GM21423 (cell line): ENCODE data around the gene FBXO10.

Experiments
- ATAC-seq: cut with Tn5 transposase; IDR thresholded peaks from one replicate; pipeline ENCODE4 v1.9.1; 2021; ENCODE audit warnings: mild to moderate bottlenecking, moderate library complexity; ENCODE audit not compliant: unreplicated experiment

FBXO10 gene

DNA sequence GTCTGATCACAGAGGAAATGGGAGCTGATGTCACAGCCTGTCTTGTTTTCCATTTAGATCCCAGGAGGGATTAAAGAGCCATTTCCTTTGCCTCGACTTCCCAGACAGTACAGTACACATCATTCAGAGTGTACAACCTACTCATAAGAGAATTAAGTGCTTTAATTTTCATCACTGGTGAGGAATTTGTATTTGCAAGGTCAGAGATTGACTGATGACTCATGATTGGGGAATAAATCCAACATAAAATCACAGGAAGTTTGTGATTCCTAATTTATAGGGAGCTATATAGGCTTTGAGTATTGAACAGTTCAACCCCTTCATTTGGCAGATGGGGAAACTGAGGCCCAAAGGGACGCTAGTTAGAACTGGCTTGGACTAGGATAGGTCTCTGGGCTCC is 20.3 kb upstream of the FBXO10 start:
- no peak for ATAC-seq

DNA sequence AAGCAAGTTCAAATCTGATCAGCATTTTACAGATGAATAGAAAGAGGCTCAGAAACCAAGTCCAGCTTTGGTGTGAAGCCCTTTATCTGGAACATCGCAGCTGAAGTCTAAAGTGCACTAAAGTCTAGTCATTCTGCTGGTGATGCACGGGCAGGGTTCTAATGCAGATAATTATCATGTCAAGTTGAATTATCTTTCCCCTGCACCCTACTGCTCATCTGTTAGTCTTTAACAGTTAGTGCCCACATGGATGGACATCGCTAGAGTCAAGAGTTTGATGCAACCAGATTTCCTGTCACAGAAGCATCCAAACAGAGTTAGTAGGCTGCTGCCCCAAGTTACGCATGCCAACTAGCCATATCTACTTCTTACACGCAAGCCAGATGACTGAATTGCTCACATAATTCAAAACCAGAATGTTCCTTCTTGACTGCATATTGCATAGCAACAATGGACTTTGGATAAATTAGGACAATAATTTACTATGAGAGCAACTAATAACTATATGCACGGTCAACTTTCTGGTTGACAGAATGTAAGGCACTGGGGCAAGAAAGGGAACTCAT is 17.8 kb upstream of the FBXO10 start:
- no peak for ATAC-seq

DNA sequence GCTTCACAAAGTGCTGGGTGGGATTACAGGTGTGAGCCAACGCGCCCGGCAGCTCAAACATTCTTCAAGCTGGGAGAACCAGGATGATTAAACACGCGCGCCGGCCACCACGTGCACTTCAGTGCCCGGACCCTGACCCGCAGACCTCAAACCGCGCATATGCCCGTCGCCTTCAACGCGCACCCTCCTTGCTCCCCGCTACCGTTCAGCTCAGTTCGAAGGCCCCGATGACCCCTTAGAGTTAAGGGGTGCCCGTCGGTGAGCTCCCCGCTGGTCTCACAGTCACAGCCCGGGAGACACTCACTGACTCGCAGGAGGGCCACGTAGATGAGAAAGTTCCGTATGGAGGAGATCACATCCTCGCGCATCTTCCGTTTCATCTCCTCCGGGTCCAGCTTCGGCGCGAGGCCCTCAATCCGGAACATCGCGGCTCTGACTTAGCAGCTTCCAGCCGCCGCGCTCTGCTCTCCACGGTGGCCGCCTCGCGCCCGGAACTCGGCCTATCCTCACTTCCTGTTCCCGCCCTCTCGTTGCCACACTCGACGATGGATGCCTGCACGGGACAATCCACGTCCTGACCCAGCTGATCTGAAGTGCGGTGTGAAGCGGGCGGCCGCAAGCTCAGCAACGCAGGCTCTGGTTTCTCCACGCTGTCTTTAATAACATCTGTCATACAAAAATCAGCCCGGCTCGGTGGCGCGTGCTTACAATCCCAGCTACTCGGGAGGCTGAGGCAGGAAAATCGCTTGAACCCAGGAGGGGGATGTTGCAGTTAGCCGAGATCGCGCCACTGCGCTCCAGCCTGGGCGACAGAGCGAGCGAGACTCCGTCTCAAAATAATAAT is 16.1 kb upstream of the FBXO10 start, which contains the start of gene TOMM5:
Gene TOMM5, minus strand, starts transcription at position 490 of the 844 bp plus-strand sequence. Its CDS starts 65 bp downstream, at position 425.
- ATAC-seq: peak; percentile 91

DNA sequence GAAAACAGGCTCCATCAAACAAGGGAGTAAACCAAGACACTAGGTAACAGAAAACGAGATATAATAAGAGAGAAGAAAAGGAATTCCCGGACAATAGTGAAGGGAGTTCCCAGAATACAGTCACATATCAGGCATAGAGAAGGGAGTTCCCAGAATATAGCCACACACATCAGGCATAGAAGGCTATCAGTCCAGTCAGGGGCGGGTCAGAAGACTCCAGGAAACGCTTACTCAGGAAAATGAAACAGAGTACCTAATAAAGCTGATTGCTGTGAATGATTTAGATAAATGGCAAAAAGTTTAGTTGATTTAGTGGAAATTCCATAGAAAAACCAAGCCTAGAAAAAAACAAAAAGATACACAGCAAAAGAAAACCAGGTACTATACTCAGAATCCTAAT is 11.3 kb upstream of the FBXO10 start:
- no peak for ATAC-seq

DNA sequence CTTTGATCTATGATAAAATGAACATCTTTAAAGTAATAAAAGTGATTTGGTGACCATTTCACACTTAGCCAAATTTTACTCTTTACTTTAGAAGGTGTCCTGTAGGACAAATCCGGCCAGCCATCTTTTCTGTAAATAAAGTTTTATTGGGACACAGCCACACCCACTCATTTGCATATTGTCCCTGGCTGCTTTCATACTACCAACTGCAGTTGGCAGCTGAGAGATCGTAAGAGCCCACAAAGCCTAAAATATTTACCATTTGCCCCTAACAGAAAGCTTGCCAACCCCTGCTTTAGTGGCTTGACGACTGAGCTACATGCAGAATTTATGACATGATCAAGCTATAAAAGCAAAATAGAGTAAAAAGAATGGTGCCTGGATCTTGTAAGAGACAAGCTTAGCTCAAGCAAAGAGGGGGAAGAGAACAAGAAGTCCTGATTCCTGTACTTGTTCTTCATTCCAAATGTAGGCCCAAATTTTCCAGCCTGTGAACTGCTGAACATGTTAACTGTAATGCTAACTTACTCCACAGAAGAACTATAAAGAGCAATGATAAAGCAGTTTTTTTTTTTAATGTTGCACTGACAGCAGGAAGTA is 7.4 kb upstream of the FBXO10 start:
- ATAC-seq: no peak

DNA sequence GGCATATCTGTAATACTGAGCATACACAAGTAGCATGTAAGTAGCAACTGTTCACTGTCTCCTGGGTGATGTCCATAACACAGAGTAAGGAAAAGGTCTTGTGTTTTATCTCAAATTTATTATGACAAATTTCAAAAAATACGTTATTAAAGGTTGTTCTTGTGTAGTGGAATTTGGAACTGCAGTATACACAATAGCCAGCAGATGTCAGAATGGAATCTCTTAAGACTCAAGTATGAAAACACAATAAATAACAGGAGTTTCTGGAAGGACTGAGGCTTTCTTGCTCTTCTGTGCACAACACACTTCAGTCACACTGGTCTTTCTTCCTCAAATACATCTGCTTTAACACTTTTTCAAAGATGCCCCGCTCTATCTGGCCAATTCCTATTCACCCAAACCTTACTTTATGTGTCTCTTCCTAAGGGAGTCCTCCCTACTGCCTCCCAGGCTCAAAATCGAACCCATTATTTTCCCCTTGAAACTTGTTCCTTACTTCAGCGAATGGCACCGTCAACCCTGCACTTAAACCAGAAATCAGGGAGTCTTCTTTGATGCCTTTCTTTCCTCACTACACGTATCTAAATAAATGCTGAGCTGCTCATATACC is 6.5 kb upstream of the FBXO10 start:
- ATAC-seq: no peak

DNA sequence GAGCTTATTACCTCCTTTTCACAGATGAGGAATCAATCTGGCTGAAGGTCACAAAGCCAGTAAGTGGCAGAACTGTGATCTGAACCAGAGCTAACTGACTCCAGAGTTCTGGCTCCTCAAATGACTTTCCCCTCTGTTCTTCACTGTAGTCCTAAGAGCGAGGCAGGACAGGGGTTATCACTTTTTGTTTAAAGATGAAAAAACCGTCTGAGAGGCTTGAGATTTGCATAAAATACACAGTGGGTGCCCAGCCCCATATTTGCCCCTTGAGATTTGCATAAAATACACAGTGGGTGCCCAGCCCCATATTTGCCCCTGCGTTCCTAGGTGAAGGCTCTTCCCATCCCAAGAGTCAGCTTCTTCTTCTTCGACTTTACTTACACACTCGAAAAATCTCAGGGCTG is 667 bp downstream of the FBXO10 start:
- ATAC-seq: peak; percentile 43

DNA sequence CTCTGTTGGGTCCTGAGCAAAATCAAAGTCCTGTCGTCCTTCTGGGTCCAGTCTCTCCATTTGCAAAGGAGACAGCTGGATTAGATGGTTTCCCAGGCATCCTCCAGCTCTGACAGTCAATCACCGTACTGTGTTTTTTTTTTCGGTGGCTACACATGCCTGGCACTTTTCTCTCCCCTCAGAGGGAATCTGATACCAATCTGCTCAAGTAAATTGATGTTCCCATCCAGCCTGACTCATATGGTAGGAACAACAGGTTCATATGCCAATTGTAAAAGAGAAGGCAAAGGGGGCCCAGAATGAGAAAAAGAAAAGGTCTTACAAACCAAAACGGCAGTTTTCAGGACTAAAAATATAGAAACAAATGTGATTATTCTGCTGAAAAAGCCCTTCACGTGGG is 1.2 kb downstream of the FBXO10 start:
- ATAC-seq: no peak

DNA sequence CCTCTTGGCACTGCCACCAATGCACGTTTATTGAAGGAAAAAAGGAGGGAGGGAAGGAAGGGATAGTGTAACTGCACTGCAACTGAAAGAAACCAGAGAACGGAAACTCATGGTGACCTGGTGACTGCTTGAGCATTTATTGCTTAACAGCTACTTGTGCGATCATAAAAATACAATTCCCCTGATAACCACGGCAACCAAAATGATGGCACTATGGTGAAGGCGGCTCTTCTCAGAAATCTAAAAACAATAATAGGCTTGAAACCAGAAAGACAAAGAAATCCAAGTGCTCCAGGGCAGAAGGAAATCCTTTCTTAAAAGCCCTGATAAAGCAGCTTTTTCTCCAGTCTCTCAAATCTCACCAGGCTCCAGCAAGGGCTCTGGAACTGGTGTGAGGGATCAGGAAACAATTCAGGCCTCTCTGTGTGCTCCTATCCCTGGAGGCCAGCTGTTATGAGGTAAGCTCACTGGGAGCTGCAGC is 1.9 kb downstream of the FBXO10 start:
- no peak for ATAC-seq

DNA sequence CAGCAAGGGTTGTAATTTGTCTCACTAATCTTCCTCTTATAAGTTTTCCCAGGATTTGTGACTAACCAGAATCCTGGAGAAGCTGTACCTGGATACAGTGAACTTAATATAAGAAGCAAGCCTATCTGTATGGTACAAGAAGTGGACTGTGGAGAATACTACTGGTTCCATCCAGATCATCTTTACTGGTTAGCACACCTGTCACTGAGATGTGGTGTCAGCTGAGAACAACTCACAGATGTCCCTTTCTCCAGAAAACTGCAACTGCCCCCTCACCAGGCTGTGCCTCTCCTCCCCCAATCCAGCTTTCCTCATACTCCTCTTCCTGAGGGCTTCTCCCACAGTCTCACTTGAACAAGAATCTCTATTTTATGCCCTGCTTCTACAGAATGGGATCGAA is 4.9 kb downstream of the FBXO10 start:
- ATAC-seq: no peak

DNA sequence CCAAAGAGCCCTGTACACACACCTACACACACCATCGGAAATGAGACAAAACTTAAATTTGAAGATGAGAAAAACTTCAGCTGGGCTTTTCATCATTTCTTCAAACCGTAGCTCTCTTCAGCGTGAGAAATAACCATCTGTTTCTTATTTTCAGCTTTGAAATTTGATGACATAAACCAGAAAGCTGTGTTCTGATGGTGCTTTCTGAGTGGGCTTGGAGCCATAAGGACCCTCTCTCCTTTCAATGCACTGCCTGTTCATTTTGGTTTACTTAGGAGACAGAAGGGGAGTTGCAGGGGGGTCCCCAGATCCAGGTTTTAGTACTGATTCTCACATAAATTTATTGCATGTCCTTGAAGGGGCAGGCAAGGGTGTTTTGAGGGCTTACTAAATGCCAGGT is 9.5 kb downstream of the FBXO10 start:
- ATAC-seq: no peak

DNA sequence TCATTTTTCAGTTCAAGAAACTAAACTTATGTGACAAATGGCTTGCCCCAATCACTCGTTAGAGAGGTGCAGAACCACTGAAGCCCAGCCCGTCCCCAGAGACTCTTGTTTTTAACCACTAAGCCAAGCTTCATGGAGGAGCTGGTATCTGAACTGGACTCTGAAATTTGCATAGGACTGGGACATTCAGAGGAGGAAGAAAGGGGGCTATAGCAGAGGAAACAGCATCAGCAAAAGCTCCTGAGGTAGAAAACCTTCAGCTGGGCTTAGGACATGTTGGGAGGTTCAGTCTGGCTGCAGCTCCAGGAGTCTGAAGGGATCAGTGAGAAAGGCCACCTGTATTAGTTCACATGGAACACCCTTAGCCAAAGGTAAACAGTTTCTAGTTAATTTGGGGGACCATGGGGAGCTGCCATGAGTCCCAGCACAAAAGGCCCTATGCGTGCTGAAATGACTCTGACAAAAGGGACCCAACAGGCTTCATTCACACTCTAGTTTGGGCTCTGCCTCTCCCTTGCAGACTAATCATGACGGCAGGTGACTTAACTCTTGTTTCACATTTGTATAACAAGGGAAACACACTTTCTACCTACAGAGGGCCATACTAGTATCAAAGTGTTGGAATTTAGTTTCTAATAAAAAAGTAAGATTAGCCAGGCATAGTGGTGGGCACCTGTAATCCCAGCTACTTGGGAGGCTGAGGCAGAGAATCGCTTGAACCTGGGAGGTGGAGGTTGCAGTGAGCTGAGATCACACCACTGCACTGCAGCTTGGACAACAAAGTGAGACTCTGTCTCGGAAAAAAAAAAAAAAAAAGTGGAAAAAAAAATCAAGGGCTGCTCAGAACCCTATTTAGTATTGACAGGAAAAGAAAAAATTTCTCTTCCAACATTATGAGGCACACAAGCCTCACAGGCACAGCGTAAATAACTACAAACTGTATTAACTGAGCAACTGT is 10.2 kb downstream of the FBXO10 start:
- ATAC-seq: peak; percentile 76

DNA sequence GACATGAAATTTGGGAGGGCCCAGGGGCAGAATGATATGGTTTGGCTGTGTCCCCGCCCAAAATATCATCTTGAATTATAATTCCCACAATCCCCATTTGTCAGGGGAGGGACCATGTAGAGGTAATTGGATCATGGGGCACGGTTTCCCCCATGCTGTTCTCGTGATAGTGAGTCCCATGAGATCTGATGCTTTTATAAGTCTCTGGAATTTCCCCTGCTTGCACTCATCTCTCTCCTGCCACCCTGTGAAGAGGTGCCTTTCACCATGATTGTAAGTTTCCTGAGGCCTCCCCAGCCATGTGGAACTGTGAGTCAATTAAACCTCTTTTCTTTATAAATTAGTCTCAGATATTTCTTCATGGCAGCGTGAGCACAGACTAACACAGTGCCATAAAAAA is 11.3 kb downstream of the FBXO10 start:
- no peak for ATAC-seq

DNA sequence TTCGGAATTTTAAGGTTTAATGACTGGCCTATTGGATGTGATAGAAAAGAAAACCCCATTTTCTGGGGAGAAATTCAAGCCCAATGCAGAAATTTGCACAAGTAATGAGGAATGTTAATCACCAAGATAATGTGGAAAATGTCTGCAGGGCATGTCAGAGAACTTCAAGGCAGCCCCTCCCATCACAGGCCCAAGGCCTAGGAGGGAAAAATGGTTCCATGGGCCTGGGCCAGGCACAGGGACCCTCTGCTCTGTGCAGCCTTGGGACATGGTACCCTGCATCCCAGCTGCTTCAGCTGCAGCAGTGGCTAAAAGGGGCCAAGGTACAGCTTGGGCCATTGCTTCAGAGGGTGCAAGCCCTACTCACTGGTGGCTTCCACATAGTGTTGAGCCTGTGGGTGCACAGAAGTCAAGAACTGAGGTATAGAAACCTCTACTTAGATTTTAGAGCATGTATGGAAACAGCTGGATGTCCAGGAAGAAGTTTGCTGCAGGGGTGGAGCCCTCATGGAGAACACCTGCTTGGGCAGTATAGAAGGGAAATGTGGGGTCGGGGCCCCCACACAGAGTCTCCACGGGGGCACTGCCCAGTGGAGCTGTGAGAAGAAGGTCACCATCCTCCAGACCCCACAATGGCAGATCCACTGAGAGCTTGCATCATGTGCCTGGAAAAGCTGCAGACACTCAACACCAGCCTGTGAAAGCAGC is 12.2 kb downstream of the FBXO10 start:
- ATAC-seq: no peak

DNA sequence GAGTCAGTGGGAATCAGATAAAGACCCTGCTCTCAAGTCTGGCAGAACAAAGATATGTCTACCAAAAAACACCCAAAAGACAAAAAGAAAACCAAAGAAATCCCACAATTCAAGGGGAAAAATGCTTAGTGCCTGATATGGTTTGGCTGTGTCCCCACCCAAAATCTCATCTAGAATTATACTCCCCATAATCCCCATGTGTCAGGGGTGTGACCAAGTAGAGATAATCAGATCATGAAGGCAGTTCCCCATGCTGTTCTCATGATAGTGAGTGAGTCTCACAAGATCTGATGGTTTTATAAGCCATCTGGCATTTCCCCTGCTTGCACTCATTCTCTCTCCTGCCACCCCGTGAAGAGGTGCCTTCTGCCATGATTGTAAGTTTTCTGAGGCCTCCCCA is 13.4 kb downstream of the FBXO10 start:
- ATAC-seq: no peak

DNA sequence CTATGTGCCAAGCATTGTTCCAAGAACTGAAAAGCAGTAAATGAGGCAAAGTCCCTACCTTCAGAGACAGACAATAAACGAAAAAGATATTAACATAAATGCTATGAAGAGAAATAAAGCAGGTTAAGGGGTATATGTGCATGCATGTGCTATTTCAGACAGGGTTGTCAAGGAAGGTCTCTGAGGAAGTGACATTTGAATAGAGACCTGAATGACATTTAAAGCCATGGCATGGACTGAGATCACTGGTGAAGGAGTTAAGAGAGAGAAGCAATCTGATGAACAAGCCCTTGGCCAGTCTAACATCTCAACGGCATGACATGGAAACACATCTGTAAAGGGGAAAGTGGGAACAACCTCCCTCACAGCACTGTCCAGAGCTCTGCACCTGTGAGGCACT is 14.5 kb downstream of the FBXO10 start:
- ATAC-seq: no peak

DNA sequence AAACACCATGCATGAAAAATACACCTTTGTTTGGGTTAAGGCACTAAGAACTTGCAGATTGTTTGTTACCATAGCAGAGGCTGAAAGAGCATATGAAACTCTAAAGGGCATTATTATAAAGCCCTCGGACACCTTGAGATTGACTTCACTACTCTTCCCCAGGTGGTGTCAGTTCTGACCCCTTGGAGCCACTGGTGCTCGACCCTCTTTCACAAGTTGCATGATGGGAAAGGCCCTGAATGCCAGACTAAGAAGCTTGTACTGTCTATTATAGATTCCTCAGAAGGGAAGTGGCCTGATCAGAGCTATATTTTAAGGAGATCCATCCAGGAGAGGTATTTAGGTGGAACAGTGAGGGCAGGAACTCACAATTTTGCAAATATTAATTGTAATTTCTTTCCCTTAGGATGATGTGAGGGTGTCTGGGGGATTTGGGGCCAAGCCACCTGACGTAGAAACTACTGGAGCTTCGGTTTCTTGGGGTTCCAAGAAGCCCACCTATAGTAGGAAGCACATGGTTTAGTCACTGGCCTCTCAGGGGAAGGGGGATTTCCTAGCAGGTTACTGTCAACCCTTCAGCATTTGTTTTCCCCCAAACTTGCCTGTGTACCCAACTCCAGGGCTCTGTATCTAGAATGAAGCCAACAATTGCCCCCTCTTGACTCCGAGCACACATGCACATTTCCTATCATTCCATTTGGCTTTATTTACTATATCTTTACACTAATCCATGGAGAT is 16.2 kb downstream of the FBXO10 start:
- ATAC-seq: no peak

DNA sequence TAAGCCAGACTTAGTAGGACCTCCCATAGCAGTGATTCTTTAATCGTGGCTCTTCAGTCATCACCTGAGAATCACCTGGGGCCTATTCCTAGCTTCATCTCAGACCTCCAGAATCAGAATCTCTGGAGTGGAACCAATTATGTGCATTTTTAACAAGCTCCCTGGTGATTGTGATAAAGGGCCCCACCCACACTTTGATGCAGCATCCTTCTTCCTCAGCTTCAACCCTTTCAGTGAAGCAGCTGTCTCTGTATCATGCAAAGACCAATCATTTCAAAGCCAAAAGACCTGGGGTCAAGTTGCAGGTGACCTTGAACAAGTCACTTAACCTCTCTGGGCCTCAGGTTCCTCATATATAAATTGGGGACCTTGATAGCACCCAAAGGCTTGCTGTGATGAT is 17.1 kb downstream of the FBXO10 start:
- no peak for ATAC-seq

DNA sequence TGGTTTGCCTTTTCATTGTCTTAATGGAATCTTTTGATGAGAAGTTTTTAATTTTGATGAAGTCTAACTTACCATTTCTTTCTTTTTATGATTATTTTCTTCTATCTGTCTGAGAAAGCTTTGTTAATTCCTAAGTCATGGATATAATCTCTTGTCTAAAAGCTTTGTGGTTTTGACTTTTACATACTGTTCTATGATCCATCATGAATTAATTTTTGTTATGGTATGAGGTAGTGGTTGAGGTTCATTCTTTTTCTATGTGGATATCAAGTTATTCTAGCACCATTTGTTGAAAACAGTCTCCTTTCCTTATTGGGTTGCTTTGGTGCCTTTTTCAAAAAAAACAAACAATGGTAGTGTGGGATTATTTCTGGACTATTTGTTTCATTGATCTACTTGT is 20.4 kb downstream of the FBXO10 start:
- no peak for ATAC-seq
